VCaP (cell line): ENCODE data around the gene TRPM3.

Source experiments
- H3K27ac ChIP-seq: fragments of 450-650 bp; 2 replicates; pipeline ENCODE4 v1.5.1; 2017
- TF ChIP-seq, protein P1 (sequence below): fragments of 450-650 bp; conservative IDR thresholded peaks from 2 replicates; pipeline ENCODE4 v1.5.1; 2017; ENCODE audit warnings: mild to moderate bottlenecking, moderate library complexity

Gene TRPM3

GRCh38 chr9:70531311-70531710 is 590.1 kb downstream of the TRPM3 start:
- TF ChIP-seq, protein P1, sequence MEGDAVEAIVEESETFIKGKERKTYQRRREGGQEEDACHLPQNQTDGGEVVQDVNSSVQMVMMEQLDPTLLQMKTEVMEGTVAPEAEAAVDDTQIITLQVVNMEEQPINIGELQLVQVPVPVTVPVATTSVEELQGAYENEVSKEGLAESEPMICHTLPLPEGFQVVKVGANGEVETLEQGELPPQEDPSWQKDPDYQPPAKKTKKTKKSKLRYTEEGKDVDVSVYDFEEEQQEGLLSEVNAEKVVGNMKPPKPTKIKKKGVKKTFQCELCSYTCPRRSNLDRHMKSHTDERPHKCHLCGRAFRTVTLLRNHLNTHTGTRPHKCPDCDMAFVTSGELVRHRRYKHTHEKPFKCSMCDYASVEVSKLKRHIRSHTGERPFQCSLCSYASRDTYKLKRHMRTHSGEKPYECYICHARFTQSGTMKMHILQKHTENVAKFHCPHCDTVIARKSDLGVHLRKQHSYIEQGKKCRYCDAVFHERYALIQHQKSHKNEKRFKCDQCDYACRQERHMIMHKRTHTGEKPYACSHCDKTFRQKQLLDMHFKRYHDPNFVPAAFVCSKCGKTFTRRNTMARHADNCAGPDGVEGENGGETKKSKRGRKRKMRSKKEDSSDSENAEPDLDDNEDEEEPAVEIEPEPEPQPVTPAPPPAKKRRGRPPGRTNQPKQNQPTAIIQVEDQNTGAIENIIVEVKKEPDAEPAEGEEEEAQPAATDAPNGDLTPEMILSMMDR: no peak
- H3K27ac ChIP-seq: no peak overlapping the region

- TF ChIP-seq, protein P1: no peak
Measured at GRCh38 chr9:70530716-70531115, 590.7 kb downstream of the TRPM3 start.

GRCh38 chr9:70529833-70530232 is 591.6 kb downstream of the TRPM3 start:
- TF ChIP-seq, protein P1: no peak
- no peak overlapping the region for H3K27ac ChIP-seq

More at GRCh38 chr9:70530716-70531115, 590.7 kb downstream of the TRPM3 start:
- H3K27ac ChIP-seq: no peak overlapping the region

DNA sequence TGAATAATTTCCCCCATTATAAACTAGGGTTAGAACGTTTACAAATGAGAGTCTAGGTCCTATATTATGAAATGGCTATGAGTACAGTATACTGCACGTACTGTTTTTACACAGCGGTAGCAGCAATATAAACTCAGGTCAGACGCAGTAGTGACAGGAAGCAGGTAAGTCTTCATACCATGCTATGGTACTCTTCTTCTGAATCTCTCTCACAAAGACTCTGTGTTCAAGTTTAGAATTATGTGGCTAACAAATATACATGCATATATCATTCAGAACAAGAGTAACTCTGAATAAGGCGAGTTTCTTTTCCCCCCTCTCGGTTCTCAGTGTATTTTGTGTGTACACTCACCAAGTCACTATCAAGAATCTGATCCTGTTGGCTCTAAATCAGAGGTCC is 592.0 kb downstream of the TRPM3 start:
- H3K27ac ChIP-seq: no peak overlapping the region
- TF ChIP-seq, protein P1: no peak

- TF ChIP-seq, protein P1: no peak
- no peak overlapping the region for H3K27ac ChIP-seq
Measured at GRCh38 chr9:70526902-70527301, 594.5 kb downstream of the TRPM3 start.

- TF ChIP-seq, protein P1: no peak
- H3K27ac ChIP-seq: no peak overlapping the region
Measured at GRCh38 chr9:70525519-70525918, 595.9 kb downstream of the TRPM3 start.

DNA sequence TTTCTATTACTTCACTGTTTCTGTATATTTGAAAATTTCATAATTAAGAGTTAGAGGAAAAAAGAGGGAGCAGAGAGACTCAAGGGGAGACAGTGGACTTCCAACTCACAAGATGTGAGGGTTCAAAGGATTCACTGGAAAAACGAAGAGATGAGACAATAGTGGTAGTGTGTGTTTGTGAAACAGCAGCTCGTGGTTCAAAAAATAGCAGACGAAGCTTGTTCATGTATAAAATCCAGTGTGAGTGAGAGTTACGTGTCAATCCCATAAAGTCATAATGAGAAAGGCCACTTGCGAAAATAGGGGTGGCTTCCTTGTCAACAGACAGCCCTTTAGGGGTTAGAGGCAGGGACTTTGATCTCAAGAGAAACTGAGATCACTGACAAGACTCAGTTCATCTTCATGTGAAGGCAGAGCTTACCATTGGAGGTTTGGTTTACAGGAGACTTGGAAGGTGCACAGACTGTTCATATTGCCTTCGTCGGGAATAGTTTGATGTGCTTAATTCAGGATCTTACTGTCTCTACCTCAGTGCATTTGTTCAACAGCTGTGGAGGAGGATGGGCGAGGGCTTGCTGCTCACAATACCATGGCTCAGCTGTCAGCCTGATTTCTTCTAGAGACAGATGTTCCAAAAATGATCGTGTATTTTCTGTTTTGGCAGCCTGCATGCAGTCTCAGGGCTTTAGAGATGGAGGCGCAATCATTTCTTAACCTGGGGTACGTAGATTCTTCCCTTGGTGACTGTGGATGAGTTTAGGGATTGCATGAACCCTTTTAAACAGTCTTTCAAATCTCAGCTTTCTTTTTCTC is 601.3 kb downstream of the TRPM3 start:
- no peak overlapping the region for H3K27ac ChIP-seq
- TF ChIP-seq, protein P1: no peak
